Erythroblast (primary cell): ENCODE results near the gene TAF11.
"Not testable (repeated sequence)": the region's sequence is repeated elsewhere in the genome, so short reads cannot be mapped to it uniquely, and the experiment has no call there.

Source experiments
- DNase-seq, 2 experiments: peaks; one replicate each; lab custom pipeline; 2025; lab: John Stamatoyannopoulos, UW
- GATA1 ChIP-seq: IDR thresholded peaks from 2 replicates; pipeline ENCODE4 v1.6.1; 2011; ENCODE audit warnings: low read depth, mild to moderate bottlenecking, control low read depth, low read length, moderate library complexity
- POLR2A ChIP-seq: IDR thresholded peaks from 2 replicates; pipeline ENCODE4 v1.6.1; 2011; ENCODE audit warnings: mild to moderate bottlenecking, low read length

TAF11 gene

GRCh38 chr6:34887753-34888513 is at the start of gene TAF11:
Gene TAF11, minus strand, starts transcription at chr6:34888042. Its CDS starts 85 bp downstream, at chr6:34887957.
- TF ChIP-seq POLR2A, result peak; percentile 98
- no peak for TF ChIP-seq GATA1
- peak; percentile 96 for DNase-seq

DNA sequence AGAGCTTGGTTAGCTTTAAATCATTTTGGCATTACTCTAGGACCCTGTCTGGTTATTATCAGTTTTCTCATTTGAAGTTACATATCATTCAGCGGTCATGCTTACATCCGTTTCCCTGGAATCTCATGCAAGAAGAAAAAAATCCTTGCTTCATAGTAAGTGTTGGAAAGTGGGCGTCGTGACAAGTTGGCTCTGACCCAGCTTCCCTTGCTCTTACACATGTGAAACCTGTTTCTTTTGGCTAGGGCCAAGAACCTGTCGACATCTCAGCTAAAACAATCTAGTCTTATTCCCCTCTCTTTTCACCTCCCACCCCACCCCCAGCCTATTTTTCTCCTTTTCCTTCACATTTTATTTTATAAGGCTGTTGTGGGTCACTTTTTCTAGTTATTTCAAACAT is 46.7 kb upstream of the TAF11 start:
- no peak for DNase-seq
- TF ChIP-seq POLR2A (no peak), GATA1 (no peak)

DNA sequence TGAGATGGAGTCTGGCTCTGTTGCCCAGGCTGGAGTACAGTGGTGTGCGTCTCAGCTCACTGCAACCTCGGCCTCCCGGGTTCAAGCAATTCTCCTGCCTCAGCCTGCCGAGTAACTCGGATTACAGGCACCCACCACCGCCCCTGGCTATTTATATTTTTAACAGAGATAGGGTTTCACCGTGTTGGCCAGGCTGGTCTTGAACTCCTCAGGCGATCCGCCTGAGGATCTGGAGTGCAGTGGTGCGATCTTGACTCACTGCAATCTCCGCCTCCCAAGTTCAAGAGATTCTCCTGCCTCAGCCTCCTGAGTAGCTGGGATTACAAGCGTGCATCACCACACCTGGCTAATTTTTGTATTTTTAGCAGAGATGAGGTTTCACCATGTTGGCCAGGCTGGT is 44.4 kb upstream of the TAF11 start:
- DNase-seq, result not testable (repeated sequence)

DNA sequence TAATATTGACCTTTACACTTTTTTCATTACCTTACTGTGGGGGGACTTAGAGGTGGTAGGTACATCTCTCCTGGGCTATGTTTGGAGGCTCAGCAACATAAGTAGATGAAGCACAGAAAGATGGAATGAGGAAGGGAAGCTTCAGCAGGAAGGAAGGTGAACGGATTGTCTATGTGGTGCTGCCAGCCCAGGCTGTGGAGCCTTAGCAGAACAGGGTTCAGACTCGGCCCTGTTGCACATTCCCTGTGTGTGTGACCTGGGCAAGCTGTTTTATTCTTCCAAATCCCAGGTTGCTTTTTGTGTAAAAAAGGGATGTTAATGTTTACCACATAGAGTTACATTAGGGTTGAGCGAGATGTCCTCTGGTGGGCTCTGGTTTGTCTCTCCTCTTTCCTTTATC is 42.4 kb upstream of the TAF11 start:
- DNase-seq, result no peak
- TF ChIP-seq GATA1 (no peak), POLR2A (no peak)

GRCh38 chr6:34929241-34929978 is 41.6 kb upstream of the TAF11 start:
- no peak for DNase-seq
- TF ChIP-seq POLR2A (no peak), GATA1 (no peak)

- DNase-seq, result no peak
Measured at GRCh38 chr6:34928695-34929094, 40.9 kb upstream of the TAF11 start.

DNA sequence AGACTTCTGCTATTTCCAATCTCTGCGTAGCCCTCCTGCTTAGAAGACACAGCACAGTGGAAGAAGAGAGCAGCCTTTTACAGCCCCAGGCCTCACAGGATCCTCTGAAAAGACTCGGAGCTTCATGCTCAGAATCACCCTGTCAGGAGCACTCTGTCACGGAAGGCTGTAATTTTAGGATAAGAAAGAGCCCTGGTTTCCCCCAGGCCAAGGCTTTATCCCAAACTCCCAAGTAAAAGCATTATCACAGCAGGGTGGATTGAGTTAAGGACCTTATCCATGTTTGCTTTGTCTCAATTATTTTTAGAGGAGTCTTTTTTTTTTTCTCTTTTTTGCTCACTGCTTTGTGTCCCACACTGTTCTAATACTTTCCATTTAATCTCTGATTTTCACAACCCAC is 40.4 kb upstream of the TAF11 start:
- no peak for TF ChIP-seq GATA1
- no peak for TF ChIP-seq POLR2A
- DNase-seq, result no peak

More at GRCh38 chr6:34928695-34929094, 40.9 kb upstream of the TAF11 start:
- no peak for TF ChIP-seq POLR2A
- no peak for TF ChIP-seq GATA1

GRCh38 chr6:34926655-34927054 is 38.8 kb upstream of the TAF11 start:
- TF ChIP-seq GATA1, result no peak
- no peak for TF ChIP-seq POLR2A
- no peak for DNase-seq

DNA sequence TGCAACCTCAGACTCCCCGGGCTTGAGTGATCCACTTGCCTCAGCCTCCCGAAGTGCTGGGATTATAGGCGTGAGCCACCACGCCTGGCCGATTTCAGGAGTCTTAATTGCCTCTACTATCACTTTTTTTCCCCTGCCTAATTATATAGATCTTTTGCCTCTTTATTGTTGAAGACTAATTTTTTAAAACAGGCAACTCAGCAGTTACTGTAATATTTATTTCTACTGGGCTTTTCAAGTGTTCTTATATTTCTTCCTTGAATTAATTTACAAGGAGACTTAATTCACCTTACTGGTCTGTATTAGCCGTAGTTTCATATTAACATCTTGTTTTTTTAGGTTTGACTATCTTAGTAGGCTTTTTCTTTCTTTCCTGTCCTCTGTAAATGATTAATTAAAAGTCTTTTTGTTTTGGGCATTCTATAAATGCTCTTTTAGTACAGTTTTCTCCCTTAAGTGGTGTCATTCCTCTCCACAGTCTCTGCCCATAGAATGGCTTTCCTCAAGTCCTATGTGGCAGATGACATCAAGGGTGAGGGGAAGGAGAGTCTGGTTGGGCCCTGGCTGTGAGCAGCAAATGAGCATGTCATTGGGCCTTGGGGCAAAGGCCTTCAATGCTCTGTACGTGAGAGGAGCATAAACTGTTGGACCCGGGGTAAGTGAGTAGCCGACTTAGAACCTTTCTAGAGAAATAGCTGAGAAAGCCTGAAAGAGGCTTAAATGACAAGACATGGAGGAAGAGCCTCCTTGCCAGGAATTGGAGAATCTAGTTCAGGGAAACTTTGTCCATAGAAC is 37.2 kb upstream of the TAF11 start:
- no peak for DNase-seq
- TF ChIP-seq POLR2A, result no peak
- TF ChIP-seq GATA1, result no peak

DNA sequence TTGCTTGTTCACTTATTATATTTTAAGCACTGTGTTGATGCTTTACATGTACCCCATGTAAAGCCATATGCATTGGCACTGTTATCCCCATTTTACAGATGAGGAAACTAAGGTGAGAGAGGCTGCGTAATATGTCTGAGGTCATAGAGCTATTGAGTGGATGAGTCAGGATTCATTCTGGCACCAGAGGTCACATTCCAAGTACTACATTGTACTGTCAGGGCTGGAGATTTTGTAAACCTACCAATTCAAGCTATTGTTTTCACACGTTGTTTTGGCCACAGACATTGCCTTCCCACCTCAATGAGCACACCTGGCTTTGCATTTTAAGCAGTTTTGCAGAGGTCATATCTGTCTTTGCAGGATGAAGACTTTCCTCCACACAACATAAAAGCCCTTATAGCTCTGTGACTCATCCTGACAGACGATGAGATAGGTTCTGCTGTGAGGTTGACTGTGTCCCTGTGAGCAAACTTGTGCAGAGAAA is 34.4 kb upstream of the TAF11 start:
- no peak for DNase-seq
- no peak for TF ChIP-seq GATA1
- no peak for TF ChIP-seq POLR2A

- TF ChIP-seq POLR2A, result no peak
Measured at GRCh38 chr6:34920097-34920496, 32.3 kb upstream of the TAF11 start.

GRCh38 chr6:34919651-34920050 is 31.8 kb upstream of the TAF11 start:
- TF ChIP-seq POLR2A (no peak), GATA1 (no peak)

More at GRCh38 chr6:34920097-34920496, 32.3 kb upstream of the TAF11 start:
- no peak for DNase-seq

DNA sequence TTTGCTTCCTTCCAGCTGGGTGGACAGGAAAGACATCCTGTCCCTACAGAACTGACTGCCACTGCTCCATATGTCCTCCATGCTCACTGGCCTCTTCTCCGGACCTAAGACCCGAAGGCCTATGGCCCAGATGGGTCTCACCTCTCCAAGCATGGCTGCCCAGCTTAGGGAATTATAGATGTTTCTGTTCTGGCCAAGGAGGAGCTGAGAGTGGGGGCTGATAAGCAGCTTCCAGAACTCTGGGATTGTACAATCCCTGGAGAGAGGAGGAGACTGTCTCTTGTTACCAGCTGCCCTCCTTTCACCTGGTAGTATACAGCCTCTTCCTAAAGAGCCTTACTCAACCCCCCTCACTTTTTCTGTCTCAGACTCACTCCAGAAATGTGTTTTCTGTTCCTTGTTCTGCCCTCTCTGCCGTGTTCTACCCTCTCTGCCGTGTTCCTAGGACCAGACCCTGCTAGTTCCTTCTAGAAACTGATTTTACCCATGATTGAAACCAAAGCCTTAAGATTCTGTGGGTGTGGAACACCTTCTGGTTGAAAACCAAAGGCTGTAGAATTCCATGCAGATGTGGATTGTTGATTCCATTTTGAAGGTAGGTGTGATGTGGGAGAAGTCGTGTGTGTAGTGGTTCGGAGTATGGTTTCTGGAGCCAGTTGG is 29.9 kb upstream of the TAF11 start:
- no peak for DNase-seq
- TF ChIP-seq POLR2A, result no peak
- TF ChIP-seq GATA1, result no peak

More at GRCh38 chr6:34919651-34920050, 31.8 kb upstream of the TAF11 start:
- no peak for DNase-seq
